A549 (cell line): ENCODE data around the gene CCDC92B. TPM values are rescaled to one million over a fixed set of nuclear protein-coding genes. Genes with fewer than 3 reads are reported as not detected.

Source experiments
- ATAC-seq, 2 experiments: fragments of 200-7000 bp in 1 of 2; fragments of >200 bp in 1 of 2; cut with Nextera tagmentation in 1 of 2; cut with Tn5 transposase in 1 of 2; 3 replicates each; pipeline versions ENCODE4 v1.8.0 to v1.9.1; 2018 to 2020; ENCODE audit warnings: mild to moderate bottlenecking in 1 of 2, moderate library complexity in 1 of 2
- CTCF ChIA-PET: fragments of 300-600 bp; sonication (Branson Sonifier 250); formaldehyde crosslinking; extraction: SDS; loops from one replicate; lab custom pipeline; 2021; ENCODE audit warnings: antibody characterized with exemption, inconsistent platforms; lab: Yijun Ruan, JAX
- POLR2A ChIA-PET: fragments of 350-600 bp; formaldehyde crosslinking; extraction: SDS; loops from one replicate; lab custom pipeline; 2021; ENCODE audit warnings: antibody characterized with exemption, inconsistent platforms; lab: Yijun Ruan, JAX
- DNase-seq, 2 experiments: peaks; one replicate each; pipeline versions ENCODE4 v3.0.0 to v3.0.0-alpha.2; 2011 to 2016; ENCODE audit warnings: low read depth in 1 of 2, low spot score in 1 of 2
- FAIRE-seq: peaks from 2 replicates; lab custom pipeline; 2011; peaks lifted over from hg19 to GRCh38; lab: Jason Lieb, UNC
- H3K27ac ChIP-seq, 2 experiments: fragments of >200 bp; sonication (Bioruptor Twin); formaldehyde crosslinking; 3 replicates each; pipeline ENCODE4 v1.5.1; 2016 to 2017
- H3K4me1 ChIP-seq: fragments of >200 bp; sonication (Bioruptor Twin); formaldehyde crosslinking; 3 replicates; pipeline ENCODE4 v1.6.1; 2016
- H3K4me2 ChIP-seq: fragments of >200 bp; sonication (Bioruptor Twin); formaldehyde crosslinking; 3 replicates; pipeline ENCODE4 v1.6.1; 2016
- H3K4me3 ChIP-seq: fragments of >200 bp; sonication (Bioruptor Twin); formaldehyde crosslinking; 3 replicates; pipeline ENCODE4 v1.5.1; 2016
- H3K9me3 ChIP-seq: fragments of >200 bp; sonication (Bioruptor Twin); formaldehyde crosslinking; 3 replicates; pipeline ENCODE4 v1.6.1; 2016
- CEBPB ChIP-seq, 2 experiments: fragments of >200 bp in 1 of 2; sonication (Bioruptor Twin) in 1 of 2; formaldehyde crosslinking in 1 of 2; IDR thresholded peaks; 2 replicates each; pipeline ENCODE4 v1.6.1; 2012 to 2016
- EHMT2 ChIP-seq: fragments of 200-600 bp; sonication (generic); IDR thresholded peaks from 2 replicates; pipeline ENCODE4 v1.6.1; 2016; ENCODE audit warnings: antibody characterized with exemption, low read depth, mild to moderate bottlenecking, moderate library complexity
- ESRRA ChIP-seq: fragments of 150-350 bp; IDR thresholded peaks from 2 replicates; pipeline ENCODE4 v1.6.1; 2014; ENCODE audit warnings: mild to moderate bottlenecking, low read length, borderline replicate concordance
- HEYL ChIP-seq: fragments of 250-450 bp; sonication (Bioruptor Pico); IDR thresholded peaks from 2 replicates; pipeline ENCODE4 v1.8.0; 2021; ENCODE audit warnings: mild to moderate bottlenecking, moderate library complexity
- HOXA7 ChIP-seq: fragments of 250-450 bp; sonication (Bioruptor Pico); IDR thresholded peaks from 2 replicates; pipeline ENCODE4 v1.5.0; 2020; ENCODE audit warnings: mild to moderate bottlenecking, moderate library complexity
- NFE2L2 ChIP-seq: fragments of 150-350 bp; conservative IDR thresholded peaks from 2 replicates; pipeline ENCODE4 v1.6.1; 2014; ENCODE audit warnings: low read length
- PHF8 ChIP-seq: fragments of 200-600 bp; sonication (generic); IDR thresholded peaks from 2 replicates; pipeline ENCODE4 v1.6.1; 2016; ENCODE audit warnings: low read depth, mild to moderate bottlenecking, antibody characterized with exemption, moderate library complexity, borderline replicate concordance
- RAD21 ChIP-seq, 2 experiments: fragments of >200 bp in 1 of 2; sonication (Bioruptor Twin) in 1 of 2; formaldehyde crosslinking in 1 of 2; IDR thresholded peaks in 1 of 2; conservative IDR thresholded peaks in 1 of 2; 2 replicates in 1 of 2; 3 replicates in 1 of 2; pipeline ENCODE4 v1.6.1; 2012 to 2018; ENCODE audit warnings: inconsistent platforms in 1 of 2
- RNF2 ChIP-seq: fragments of 200-600 bp; sonication (generic); IDR thresholded peaks from 2 replicates; pipeline ENCODE4 v1.6.1; 2016; ENCODE audit warnings: low read depth, mild to moderate bottlenecking, antibody characterized with exemption, moderate library complexity, borderline replicate concordance
- SMC3 ChIP-seq: fragments of >200 bp; sonication (Bioruptor Twin); formaldehyde crosslinking; IDR thresholded peaks from 3 replicates; pipeline ENCODE4 v1.6.1; 2018; ENCODE audit warnings: inconsistent platforms
- TP53 ChIP-seq: fragments of 250-450 bp; sonication (Bioruptor Pico); IDR thresholded peaks from 2 replicates; pipeline ENCODE4 v1.5.0; 2021; ENCODE audit warnings: mild to moderate bottlenecking, moderate library complexity
- ZC3H11A ChIP-seq: fragments of 450-650 bp; IDR thresholded peaks from 2 replicates; pipeline ENCODE4 v1.6.1; 2014; ENCODE audit warnings: antibody characterized with exemption, mild to moderate bottlenecking
- ZFP36 ChIP-seq: fragments of 450-650 bp; IDR thresholded peaks from 2 replicates; pipeline ENCODE4 v1.6.1; 2014; ENCODE audit warnings: borderline replicate concordance; ENCODE audit not compliant: partially characterized antibody
- ZNF302 ChIP-seq: fragments of 250-450 bp; sonication (Bioruptor Pico); IDR thresholded peaks from 2 replicates; pipeline ENCODE4 v1.9.0; 2021; ENCODE audit warnings: inconsistent platforms, mild to moderate bottlenecking, moderate library complexity
- ZSCAN20 ChIP-seq: fragments of 250-450 bp; sonication (Bioruptor Pico); IDR thresholded peaks from 2 replicates; pipeline ENCODE4 v1.8.0; 2022; ENCODE audit warnings: mild to moderate bottlenecking, moderate library complexity
- WGBS: methylation state at CpG from one replicate; pipeline ENCODE4 v1.1.6; 2017; ENCODE audit errors: missing lambda C conversion rate; 5-methylcytosine and 5-hydroxymethylcytosine counted together
- polyA plus RNA-seq, 4 experiments: library from polyadenylated mRNA; depleted of rRNA in 3 of 4; stranded (reverse); fragments of >200 nt; fragmentation: RNase III in 1 of 4; extraction: RNeasy Plus Mini Kit Qiagen cat#74134 plus additional on column Dnase treatment in 1 of 4; gene quantifications; 2 replicates in 3 of 4; 3 replicates in 1 of 4; pipeline ENCODE4 v1.2.3, GENCODE V29; 2011 to 2017
- TF ChIP-seq, protein P1 (sequence below): fragments of >200 bp; sonication (Bioruptor Twin); formaldehyde crosslinking; IDR thresholded peaks from 2 replicates; pipeline ENCODE4 v1.6.1; 2016
- TF ChIP-seq, protein P2 (sequence below): IDR thresholded peaks from 2 replicates; pipeline ENCODE4 v1.6.1; 2012; ENCODE audit warnings: low read depth, borderline replicate concordance
- TF ChIP-seq, protein P3 (sequence below): IDR thresholded peaks from 2 replicates; pipeline ENCODE4 v1.6.1; 2012
- TF ChIP-seq, protein P4 (sequence below): fragments of 250-450 bp; sonication (Bioruptor Pico); IDR thresholded peaks from 2 replicates; pipeline ENCODE4 v1.5.0; 2020; ENCODE audit warnings: low read depth, mild to moderate bottlenecking, moderate library complexity
- TF ChIP-seq, protein P5 (sequence below): fragments of >200 bp; sonication (Bioruptor Twin); formaldehyde crosslinking; IDR thresholded peaks from 3 replicates; pipeline ENCODE4 v1.5.1; 2016

The CCDC92B gene
- polyA plus RNA-seq, 2 of the 4 experiments (the other 2 are of a cell fraction) = 0.05 to 0.08 TPM

DNA sequence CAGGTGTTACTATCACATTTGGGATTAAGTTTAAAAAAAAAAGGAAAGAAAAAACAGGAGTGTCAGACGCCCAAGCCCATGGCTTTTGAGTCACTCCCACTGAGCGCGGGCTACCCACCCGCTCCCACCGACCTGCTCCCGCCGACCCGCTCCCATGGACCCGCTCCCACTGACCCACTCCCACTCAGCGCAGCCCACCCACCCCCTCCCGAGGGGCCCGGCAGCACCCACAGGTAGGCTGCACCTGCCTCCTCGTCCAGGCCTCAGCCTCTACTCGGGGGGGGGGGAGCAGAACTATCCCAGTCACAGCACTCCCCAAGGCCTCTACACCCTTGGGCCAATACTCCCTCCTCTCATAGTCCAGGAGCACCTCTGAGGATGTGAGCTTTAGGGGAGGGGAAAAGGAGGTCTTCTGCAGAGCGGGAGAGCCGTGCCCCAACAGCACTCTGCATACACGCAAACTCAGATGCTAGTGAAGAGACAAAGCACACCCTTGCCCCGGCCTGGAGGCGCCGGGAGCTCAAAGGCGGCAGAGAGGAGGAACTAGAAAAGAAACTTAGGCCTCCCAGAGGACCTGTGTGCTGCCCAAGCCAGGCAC is 40.8 kb downstream of the CCDC92B start:
- H3K4me3 ChIP-seq = peak overlapping the region; percentile 96; the same call in 1 of the 3 replicates
- H3K27ac ChIP-seq = peak overlapping the region; percentile 38 to 95; a peak in 5 of 6 replicates
- ChIA-PET CTCF (interaction anchor here (0.9 to 2.2 kb wide), 5 partner anchors 10 to 253 kb away, joined by 3 to 8 read pairs (median 7); no protein-coding TSS in a partner anchor), POLR2A (no interaction called here)
- FAIRE-seq (no peak), DNase-seq (no peak), ATAC-seq (no peak)
- no peaks in the 10 kb centered on the region for H3K9me3 ChIP-seq
- H3K4me2 ChIP-seq = peak overlapping the region; percentile 95
- H3K4me1 ChIP-seq = peaks cover 56% of the 10 kb centered on the region
- TF ChIP-seq HOXA7 (no peak), ZNF302 (CRISPR knock-in tag) (no peak), PHF8 (no peak), ZSCAN20 (CRISPR knock-in tag) (no peak), CEBPB (IDR thresholded peaks at IDR 0.05) (no peak), ESRRA (no peak), ZFP36 (no peak), ZC3H11A (no peak), EHMT2 (no peak), NFE2L2 (no peak), TP53 (CRISPR knock-in tag) (no peak), RNF2 (no peak)
- TF ChIP-seq, protein P1, sequence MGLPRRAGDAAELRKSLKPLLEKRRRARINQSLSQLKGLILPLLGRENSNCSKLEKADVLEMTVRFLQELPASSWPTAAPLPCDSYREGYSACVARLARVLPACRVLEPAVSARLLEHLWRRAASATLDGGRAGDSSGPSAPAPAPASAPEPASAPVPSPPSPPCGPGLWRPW = no peak
- TF ChIP-seq, protein P2, sequence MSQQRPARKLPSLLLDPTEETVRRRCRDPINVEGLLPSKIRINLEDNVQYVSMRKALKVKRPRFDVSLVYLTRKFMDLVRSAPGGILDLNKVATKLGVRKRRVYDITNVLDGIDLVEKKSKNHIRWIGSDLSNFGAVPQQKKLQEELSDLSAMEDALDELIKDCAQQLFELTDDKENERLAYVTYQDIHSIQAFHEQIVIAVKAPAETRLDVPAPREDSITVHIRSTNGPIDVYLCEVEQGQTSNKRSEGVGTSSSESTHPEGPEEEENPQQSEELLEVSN = no peak
- TF ChIP-seq, protein P3, sequence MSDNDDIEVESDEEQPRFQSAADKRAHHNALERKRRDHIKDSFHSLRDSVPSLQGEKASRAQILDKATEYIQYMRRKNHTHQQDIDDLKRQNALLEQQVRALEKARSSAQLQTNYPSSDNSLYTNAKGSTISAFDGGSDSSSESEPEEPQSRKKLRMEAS = no peak
- WGBS = 87% methylated on average over 18 of the region's 21 CpGs

DNA sequence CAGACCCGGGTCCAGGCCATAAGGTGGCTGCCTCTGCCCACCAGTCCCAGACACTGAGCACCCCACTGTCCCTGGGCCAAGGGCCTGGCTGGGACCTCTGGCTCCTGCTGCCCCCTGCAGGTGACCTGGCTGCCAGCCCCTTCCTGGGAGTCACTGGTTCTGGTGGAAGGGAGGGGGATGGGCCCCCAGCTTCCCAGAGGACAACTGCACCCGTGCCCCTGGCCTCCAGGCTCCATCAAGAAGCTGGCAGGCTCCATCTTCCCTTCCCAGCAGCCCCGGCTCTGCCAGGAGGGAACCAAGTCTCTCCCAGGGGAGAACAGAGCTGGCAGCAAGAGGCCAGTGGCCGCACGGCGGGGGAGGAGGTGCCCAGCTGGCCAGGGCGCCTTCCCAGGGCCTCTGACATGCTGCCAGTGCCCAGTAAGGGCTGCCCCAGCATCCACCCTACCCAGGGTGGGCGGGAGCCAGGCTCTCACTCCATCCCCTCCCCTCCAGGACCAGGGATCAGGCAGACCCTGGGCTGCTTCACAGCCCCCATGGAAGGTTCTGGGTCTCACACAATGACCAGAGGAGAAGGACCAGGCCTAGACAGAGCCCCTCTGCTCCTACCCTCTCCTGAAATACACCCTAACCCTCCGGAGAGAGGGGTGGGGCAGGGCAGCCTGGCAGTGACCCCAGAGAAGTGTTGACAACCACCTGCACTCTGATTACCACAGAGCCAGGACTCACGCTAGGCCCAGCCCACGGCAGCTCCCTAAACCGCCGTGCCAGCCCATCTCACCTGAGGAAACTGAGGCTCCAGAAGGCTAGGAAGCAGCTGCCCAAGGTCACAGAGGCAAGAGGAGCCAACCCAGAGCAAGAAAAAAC is 41.5 kb downstream of the CCDC92B start:
- TF ChIP-seq, protein P4, sequence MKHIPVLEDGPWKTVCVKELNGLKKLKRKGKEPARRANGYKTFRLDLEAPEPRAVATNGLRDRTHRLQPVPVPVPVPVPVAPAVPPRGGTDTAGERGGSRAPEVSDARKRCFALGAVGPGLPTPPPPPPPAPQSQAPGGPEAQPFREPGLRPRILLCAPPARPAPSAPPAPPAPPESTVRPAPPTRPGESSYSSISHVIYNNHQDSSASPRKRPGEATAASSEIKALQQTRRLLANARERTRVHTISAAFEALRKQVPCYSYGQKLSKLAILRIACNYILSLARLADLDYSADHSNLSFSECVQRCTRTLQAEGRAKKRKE (CRISPR knock-in tag) = no peak
- TF ChIP-seq HEYL (CRISPR knock-in tag) (no peak), RNF2 (no peak), SMC3 (0 out of 3 replicates have a peak, but pooled peaks have one; percentile 19), RAD21 (conservative IDR thresholded peaks at IDR 0.05 in 1 of 2, IDR thresholded peaks at IDR 0.05 in 1 of 2) (peak; percentile 52 to 59; a peak in 4 of 5 replicates)
- TF ChIP-seq, protein P5, sequence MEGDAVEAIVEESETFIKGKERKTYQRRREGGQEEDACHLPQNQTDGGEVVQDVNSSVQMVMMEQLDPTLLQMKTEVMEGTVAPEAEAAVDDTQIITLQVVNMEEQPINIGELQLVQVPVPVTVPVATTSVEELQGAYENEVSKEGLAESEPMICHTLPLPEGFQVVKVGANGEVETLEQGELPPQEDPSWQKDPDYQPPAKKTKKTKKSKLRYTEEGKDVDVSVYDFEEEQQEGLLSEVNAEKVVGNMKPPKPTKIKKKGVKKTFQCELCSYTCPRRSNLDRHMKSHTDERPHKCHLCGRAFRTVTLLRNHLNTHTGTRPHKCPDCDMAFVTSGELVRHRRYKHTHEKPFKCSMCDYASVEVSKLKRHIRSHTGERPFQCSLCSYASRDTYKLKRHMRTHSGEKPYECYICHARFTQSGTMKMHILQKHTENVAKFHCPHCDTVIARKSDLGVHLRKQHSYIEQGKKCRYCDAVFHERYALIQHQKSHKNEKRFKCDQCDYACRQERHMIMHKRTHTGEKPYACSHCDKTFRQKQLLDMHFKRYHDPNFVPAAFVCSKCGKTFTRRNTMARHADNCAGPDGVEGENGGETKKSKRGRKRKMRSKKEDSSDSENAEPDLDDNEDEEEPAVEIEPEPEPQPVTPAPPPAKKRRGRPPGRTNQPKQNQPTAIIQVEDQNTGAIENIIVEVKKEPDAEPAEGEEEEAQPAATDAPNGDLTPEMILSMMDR = peak; percentile 41; the same call in 2 of the 3 replicates
- ChIA-PET CTCF (interaction anchor here (0.6 to 3.6 kb wide), 13 partner anchors 11 to 278 kb away, joined by 3 to 24 read pairs (median 4); no protein-coding TSS in a partner anchor), POLR2A (interaction anchor here (1.1 kb wide), 1 partner anchor 21 kb away, joined by 3 read pairs; no protein-coding TSS in a partner anchor)
- ATAC-seq = peak in 1 of 2 experiments; percentile 42; a peak in 3 of 6 replicates
- H3K4me2 ChIP-seq = peak overlapping the region; percentile 95
- WGBS = 73% methylated on average over 12 of the region's 13 CpGs
- FAIRE-seq = no peak
- H3K27ac ChIP-seq = peak overlapping the region; percentile 8 to 95; a peak in 3 of 6 replicates
- no peak overlapping the region for H3K4me3 ChIP-seq
- DNase-seq = peak; percentile 61 to 76
- H3K4me1 ChIP-seq = peaks cover 56% of the 10 kb centered on the region
- H3K9me3 ChIP-seq = no peaks in the 10 kb centered on the region
